H9 (cell line): ENCODE data around the gene FREM2. TPM values are rescaled to one million over a fixed set of nuclear protein-coding genes. Genes with fewer than 3 reads are reported as not detected.

Experiments used
- DNase-seq: peaks from one replicate; pipeline ENCODE4 v3.0.0-alpha.2; 2017
- H2AFZ ChIP-seq: one replicate; pipeline ENCODE4 v1.6.1; 2013; ENCODE audit warnings: mild to moderate bottlenecking, low read length, control low read depth, moderate library complexity
- H2AK5ac ChIP-seq: 2 replicates; pipeline ENCODE4 v1.6.1; 2013; ENCODE audit warnings: low read length, control low read depth, mixed read lengths; ENCODE audit not compliant: insufficient read length
- H2BK120ac ChIP-seq: one replicate; pipeline ENCODE4 v1.6.1; 2013; ENCODE audit warnings: low read depth, mild to moderate bottlenecking, low read length, control low read depth, inconsistent platforms; ENCODE audit not compliant: poor library complexity, severe bottlenecking
- H2BK12ac ChIP-seq: 2 replicates; pipeline ENCODE4 v1.6.1; 2013; ENCODE audit warnings: low read length, control low read depth, mixed read lengths, low read depth; ENCODE audit not compliant: insufficient read length
- H2BK15ac ChIP-seq: 2 replicates; pipeline ENCODE4 v1.6.1; 2013; ENCODE audit warnings: low read depth, low read length, control low read depth
- H2BK20ac ChIP-seq: one replicate; pipeline ENCODE4 v1.6.1; 2013; ENCODE audit warnings: low read depth, mild to moderate bottlenecking, low read length, control low read depth, inconsistent platforms; ENCODE audit not compliant: poor library complexity, severe bottlenecking
- H2BK5ac ChIP-seq: 2 replicates; pipeline ENCODE4 v1.6.1; 2013; ENCODE audit warnings: low read length, control low read depth, mixed read lengths; ENCODE audit not compliant: insufficient read length
- H3K14ac ChIP-seq: 2 replicates; pipeline ENCODE4 v1.6.1; 2013; ENCODE audit warnings: low read length, control low read depth; ENCODE audit not compliant: insufficient read depth
- H3K18ac ChIP-seq: 2 replicates; pipeline ENCODE4 v1.6.1; 2013; ENCODE audit warnings: low read depth, mild to moderate bottlenecking, mixed read lengths, low read length, control low read depth; ENCODE audit not compliant: insufficient read length
- H3K23ac ChIP-seq: 2 replicates; pipeline ENCODE4 v1.6.1; 2013; ENCODE audit warnings: low read length, control low read depth, mixed read lengths, low read depth; ENCODE audit not compliant: insufficient read length
- H3K23me2 ChIP-seq: 2 replicates; pipeline ENCODE4 v1.6.1; 2013; ENCODE audit warnings: low read depth, mild to moderate bottlenecking, mixed read lengths, low read length, control low read depth; ENCODE audit not compliant: insufficient read length, poor library complexity, severe bottlenecking
- H3K27ac ChIP-seq: 2 replicates; pipeline ENCODE4 v1.5.1; 2013; ENCODE audit warnings: low read length, control low read depth, mixed read lengths, low read depth; ENCODE audit not compliant: insufficient read length
- H3K27me3 ChIP-seq: 2 replicates; pipeline ENCODE4 v1.6.1; 2013; ENCODE audit warnings: low read length, control low read depth, inconsistent platforms; ENCODE audit not compliant: insufficient read depth
- H3K4ac ChIP-seq: 2 replicates; pipeline ENCODE4 v1.6.1; 2013; ENCODE audit warnings: low read depth, mild to moderate bottlenecking, control low read depth, inconsistent platforms, low read length, moderate library complexity
- H3K4me1 ChIP-seq: 2 replicates; pipeline ENCODE4 v1.6.1; 2013; ENCODE audit warnings: low read length, control low read depth, inconsistent platforms; ENCODE audit not compliant: insufficient read depth
- H3K4me2 ChIP-seq: 2 replicates; pipeline ENCODE4 v1.6.1; 2013; ENCODE audit warnings: low read length, control low read depth, mixed read lengths; ENCODE audit not compliant: insufficient read length, insufficient read depth
- H3K56ac ChIP-seq: 2 replicates; pipeline ENCODE4 v1.6.1; 2013; ENCODE audit warnings: low read depth, mild to moderate bottlenecking, mixed read lengths, low read length, control low read depth; ENCODE audit not compliant: insufficient read length
- H3K79me1 ChIP-seq: 2 replicates; pipeline ENCODE4 v1.6.1; 2013; ENCODE audit warnings: low read depth, mild to moderate bottlenecking, moderate library complexity, low read length, control low read depth, inconsistent platforms; ENCODE audit not compliant: insufficient read depth, poor library complexity, severe bottlenecking
- H3K79me2 ChIP-seq: 2 replicates; pipeline ENCODE4 v1.6.1; 2013; ENCODE audit warnings: low read length, control low read depth, inconsistent platforms; ENCODE audit not compliant: insufficient read depth
- H3K9ac ChIP-seq: 2 replicates; pipeline ENCODE4 v1.6.1; 2013; ENCODE audit warnings: low read length, control low read depth, mixed read lengths; ENCODE audit not compliant: insufficient read length; ENCODE audit errors: extremely low read depth
- H3K9me3 ChIP-seq: one replicate; pipeline ENCODE4 v1.6.1; 2013; ENCODE audit warnings: low read depth, low read length, inconsistent platforms; ENCODE audit not compliant: control insufficient read depth
- H3T11ph ChIP-seq: one replicate; pipeline ENCODE4 v1.6.1; 2013; ENCODE audit warnings: mild to moderate bottlenecking, low read length, control low read depth, inconsistent platforms
- H4K20me1 ChIP-seq: one replicate; pipeline ENCODE4 v1.6.1; 2013; ENCODE audit not compliant: control insufficient read depth, insufficient read length, insufficient read depth
- H4K5ac ChIP-seq: 2 replicates; pipeline ENCODE4 v1.6.1; 2013; ENCODE audit warnings: low read depth, mild to moderate bottlenecking, mixed read lengths, low read length, control low read depth; ENCODE audit not compliant: insufficient read length
- H4K8ac ChIP-seq: replicated peaks from 2 replicates; pipeline ENCODE4 v1.6.1; 2013; ENCODE audit warnings: low read length, control low read depth, mixed read lengths, low read depth; ENCODE audit not compliant: insufficient read length
- H4K91ac ChIP-seq: 2 replicates; pipeline ENCODE4 v1.6.1; 2013; ENCODE audit warnings: low read depth, mild to moderate bottlenecking, moderate library complexity, mixed read lengths, low read length, control low read depth; ENCODE audit not compliant: insufficient read length
- H3K27ac Mint-ChIP-seq, 3 experiments: 2 replicates in 2 of 3; 3 replicates in 1 of 3; pipeline ENCODE4 v1.8.0; 2020 to 2021; ENCODE audit warnings: mixed read lengths in 3 of 3, mild to moderate bottlenecking in 1 of 3, moderate library complexity in 1 of 3
- H3K27me3 Mint-ChIP-seq: 2 replicates; pipeline ENCODE4 v1.8.0; 2021; ENCODE audit warnings: low read depth, mild to moderate bottlenecking, moderate library complexity, mixed read lengths
- H3K36me3 Mint-ChIP-seq, 3 experiments: 2 replicates in 2 of 3; 3 replicates in 1 of 3; pipeline ENCODE4 v1.8.0; 2020 to 2021; ENCODE audit warnings: low read depth in 3 of 3, mixed read lengths in 3 of 3; ENCODE audit not compliant: insufficient read depth in 1 of 3
- H3K4me1 Mint-ChIP-seq, 2 experiments: 2 replicates each; pipeline ENCODE4 v1.8.0; 2020; ENCODE audit warnings: mixed read lengths in 2 of 2
- H3K4me3 Mint-ChIP-seq, 2 experiments: 2 replicates in 1 of 2; 3 replicates in 1 of 2; pipeline ENCODE4 v1.8.0; 2020 to 2021; ENCODE audit warnings: mild to moderate bottlenecking in 2 of 2, mixed read lengths in 2 of 2, moderate library complexity in 1 of 2
- H3K9me3 Mint-ChIP-seq, 2 experiments: 2 replicates in 1 of 2; 3 replicates in 1 of 2; pipeline ENCODE4 v1.8.0; 2020; ENCODE audit warnings: mild to moderate bottlenecking in 2 of 2, mixed read lengths in 2 of 2, moderate library complexity in 1 of 2
- WGBS: extraction: QIAGEN DNeasy Blood & Tissue Kit; methylation state at CpG from one replicate; pipeline ENCODE4 v1.1.7; 2013; ENCODE audit warnings: missing lambda C conversion rate, low lambda C conversion rate, mixed read lengths; ENCODE audit not compliant: insufficient read length; ENCODE audit errors: extremely low coverage; 5-methylcytosine and 5-hydroxymethylcytosine counted together
- total RNA-seq: library from RNA; stranded (reverse); gene quantifications from 2 replicates; pipeline ENCODE4 v1.2.1, GENCODE V29; 2021
- TF ChIP-seq, protein P1 (sequence below): fragments of 200-600 bp; sonication (generic); conservative IDR thresholded peaks from 3 replicates; pipeline ENCODE4 v1.8.0; 2021; ENCODE audit warnings: antibody characterized with exemption, mild to moderate bottlenecking

FREM2 gene
- total RNA-seq, 1 experiment from 2014 or later = 16.0 TPM

DNA sequence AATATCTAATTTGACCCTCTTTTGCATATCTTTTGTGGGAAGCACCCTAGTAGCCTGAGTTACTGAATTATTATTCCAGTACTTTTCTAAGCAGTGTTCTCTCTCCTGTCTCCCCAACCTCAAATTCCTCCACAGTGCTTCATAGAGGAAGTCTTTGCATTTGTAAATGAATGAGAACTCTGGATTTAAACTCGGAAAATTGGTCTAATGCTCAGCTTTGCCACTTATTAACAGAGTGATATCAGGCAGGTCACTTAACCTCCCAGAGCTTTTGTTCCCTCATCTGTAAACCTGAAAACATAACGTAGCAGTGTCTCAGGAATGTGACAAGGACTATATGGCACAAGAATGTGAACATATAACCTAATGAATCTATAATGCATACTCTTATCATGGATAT, 26.2 kb downstream of the FREM2 start:
- Histone ChIP-seq H3K79me2 (no peaks in the 10 kb centered on the region), H3K14ac (no peak overlapping the region)

More for the DNA sequence above, 26.2 kb downstream of the FREM2 start:
- Histone ChIP-seq H2BK20ac (no peak overlapping the region), H3K23ac (no peak overlapping the region), H2AK5ac (no peak overlapping the region), H2BK15ac (no peak overlapping the region), H2BK12ac (no peak overlapping the region), H3K18ac (no peak overlapping the region), H3K9ac (no peak overlapping the region), H3K79me1 (no peaks in the 10 kb centered on the region), H3K4ac (no peak overlapping the region), H3K27ac (no peak overlapping the region), H2AFZ (no peak overlapping the region), H4K20me1 (no peaks in the 10 kb centered on the region), H4K91ac (no peak overlapping the region), H3K23me2 (no peaks in the 10 kb centered on the region), H3T11ph (no peak overlapping the region), H3K27me3 (no peaks in the 10 kb centered on the region), H4K8ac (no peak overlapping the region), H3K4me2 (no peak overlapping the region), H2BK5ac (no peak overlapping the region), H3K4me1 (no peaks in the 10 kb centered on the region), H4K5ac (no peak overlapping the region), H3K56ac (no peak overlapping the region), H2BK120ac (no peak overlapping the region), H3K9me3 (no peaks in the 10 kb centered on the region)
- Mint-ChIP-seq H3K4me1 (peaks cover 5 to 8% of the 10 kb centered on the region in 2 experiments), H3K27me3 (no peaks in the 10 kb centered on the region), H3K4me3 (no peak overlapping the region), H3K27ac (peak overlapping the region in 1 of 3 experiments; percentile 10; a peak in 1 of 7 replicates), H3K9me3 (no peaks in the 10 kb centered on the region), H3K36me3 (peaks cover 0 to 2% (median 0%) of the 10 kb centered on the region in 3 experiments; a peak in 2 of 7 replicates)
- no CpG with 5 or more reads among the region's 2 CpGs for WGBS
- TF ChIP-seq, protein P1, sequence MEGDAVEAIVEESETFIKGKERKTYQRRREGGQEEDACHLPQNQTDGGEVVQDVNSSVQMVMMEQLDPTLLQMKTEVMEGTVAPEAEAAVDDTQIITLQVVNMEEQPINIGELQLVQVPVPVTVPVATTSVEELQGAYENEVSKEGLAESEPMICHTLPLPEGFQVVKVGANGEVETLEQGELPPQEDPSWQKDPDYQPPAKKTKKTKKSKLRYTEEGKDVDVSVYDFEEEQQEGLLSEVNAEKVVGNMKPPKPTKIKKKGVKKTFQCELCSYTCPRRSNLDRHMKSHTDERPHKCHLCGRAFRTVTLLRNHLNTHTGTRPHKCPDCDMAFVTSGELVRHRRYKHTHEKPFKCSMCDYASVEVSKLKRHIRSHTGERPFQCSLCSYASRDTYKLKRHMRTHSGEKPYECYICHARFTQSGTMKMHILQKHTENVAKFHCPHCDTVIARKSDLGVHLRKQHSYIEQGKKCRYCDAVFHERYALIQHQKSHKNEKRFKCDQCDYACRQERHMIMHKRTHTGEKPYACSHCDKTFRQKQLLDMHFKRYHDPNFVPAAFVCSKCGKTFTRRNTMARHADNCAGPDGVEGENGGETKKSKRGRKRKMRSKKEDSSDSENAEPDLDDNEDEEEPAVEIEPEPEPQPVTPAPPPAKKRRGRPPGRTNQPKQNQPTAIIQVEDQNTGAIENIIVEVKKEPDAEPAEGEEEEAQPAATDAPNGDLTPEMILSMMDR = no peak
- no peak for DNase-seq
